HG02798 (cell line): ENCODE measurements around the gene CEP83.
"Not testable (repeated sequence)": the region's sequence is repeated elsewhere in the genome, so short reads cannot be mapped to it uniquely, and the experiment has no call there.

ENCODE experiments used
- ATAC-seq: cut with Tn5 transposase; IDR thresholded peaks from one replicate; pipeline ENCODE4 v1.9.1; 2021; ENCODE audit warnings: mild to moderate bottlenecking; ENCODE audit not compliant: unreplicated experiment, poor library complexity

Gene CEP83

DNA sequence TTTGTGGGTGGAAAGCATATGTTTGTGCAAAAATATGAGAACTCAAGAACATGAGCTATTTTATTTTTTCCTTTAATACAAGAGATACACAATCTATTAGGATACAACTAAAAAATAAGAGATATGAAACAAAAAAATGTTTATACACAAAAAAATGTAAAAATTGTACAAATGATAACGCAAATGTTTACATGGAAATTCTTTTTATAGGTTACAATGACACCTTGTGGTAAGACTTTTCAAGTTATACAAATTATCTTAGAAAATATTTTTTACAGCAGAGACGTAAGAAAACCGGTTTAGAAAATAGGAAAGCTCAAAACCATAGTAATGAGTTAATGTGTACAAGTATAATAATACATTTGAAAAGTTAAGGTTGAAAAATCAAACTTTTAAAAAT, 25.5 kb downstream of the CEP83 start:
- no peak for ATAC-seq

DNA sequence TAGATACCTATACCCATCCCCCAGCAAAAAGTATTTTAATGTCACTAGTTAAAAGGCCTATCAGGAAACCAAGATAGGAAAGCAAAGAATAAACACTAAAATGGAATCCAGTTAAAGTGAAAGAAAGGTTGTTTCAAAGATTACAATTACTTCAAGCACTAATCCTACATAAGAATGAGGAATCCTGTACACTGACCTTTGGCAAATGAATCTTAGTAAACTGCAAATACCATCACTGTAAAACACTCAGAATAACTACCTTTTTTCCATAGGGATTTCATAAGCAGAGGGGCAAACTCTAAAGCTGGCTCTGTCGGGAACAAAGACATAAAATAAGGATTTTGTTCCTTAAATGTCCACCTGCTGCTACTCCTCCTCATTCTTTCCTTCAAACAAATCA, 25.9 kb downstream of the CEP83 start:
- no peak for ATAC-seq

DNA sequence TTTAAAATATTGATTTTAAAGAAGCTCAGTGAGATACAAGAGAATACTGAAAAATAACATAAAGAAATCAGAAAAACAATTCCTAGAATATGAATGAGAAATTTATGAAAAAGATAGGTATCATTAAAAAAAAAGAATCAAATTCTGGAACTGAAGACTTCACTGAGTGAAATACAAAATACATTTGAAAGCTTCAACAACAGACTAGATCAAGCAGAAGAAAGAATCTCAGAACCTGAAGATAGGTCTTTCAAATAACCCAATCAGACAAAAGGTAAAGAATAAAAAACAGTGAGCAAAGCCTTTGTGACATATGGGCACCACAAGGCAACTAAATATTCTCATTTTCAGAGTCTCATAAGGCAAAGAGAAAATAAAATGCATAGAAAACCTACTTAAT, 29.4 kb downstream of the CEP83 start:
- no peak for ATAC-seq

DNA sequence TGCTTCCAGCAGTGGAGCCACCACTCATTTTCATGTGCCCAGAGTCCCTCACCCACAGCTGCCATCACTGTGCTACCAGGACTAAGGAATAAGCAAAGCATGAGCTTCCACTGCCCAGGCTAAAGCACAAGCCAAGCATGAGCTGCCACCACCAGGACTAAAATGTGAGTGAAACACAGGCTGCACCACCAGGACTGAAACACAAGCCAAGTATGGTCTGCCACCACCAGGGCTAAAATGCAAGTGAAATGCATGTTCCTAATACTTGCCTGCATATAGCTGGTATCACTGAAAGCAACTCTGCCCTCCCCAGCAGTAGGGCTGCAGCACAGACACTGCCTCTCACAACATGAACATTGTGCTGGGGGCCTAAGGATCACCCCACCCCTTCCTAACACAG, 30.0 kb downstream of the CEP83 start:
- no peak for ATAC-seq

DNA sequence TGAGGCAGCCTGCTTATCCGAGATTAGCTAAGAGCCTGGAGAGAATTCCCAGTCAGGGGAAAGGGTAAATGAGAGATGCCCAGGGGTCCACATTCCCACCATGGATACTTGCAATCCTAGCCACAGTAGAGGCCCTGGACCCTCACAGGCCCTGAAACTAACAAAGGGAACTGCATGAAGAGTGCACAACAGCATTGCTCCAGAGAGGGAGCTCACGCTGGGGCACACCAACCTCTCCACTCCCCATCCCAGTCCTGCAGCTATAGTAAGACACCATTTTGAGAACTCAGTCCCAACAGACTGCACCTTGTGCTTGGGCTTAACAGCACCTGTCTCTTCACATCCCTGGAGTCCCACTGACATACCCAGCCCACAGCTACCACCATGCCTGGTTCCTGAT, 30.5 kb downstream of the CEP83 start:
- no peak for ATAC-seq

DNA sequence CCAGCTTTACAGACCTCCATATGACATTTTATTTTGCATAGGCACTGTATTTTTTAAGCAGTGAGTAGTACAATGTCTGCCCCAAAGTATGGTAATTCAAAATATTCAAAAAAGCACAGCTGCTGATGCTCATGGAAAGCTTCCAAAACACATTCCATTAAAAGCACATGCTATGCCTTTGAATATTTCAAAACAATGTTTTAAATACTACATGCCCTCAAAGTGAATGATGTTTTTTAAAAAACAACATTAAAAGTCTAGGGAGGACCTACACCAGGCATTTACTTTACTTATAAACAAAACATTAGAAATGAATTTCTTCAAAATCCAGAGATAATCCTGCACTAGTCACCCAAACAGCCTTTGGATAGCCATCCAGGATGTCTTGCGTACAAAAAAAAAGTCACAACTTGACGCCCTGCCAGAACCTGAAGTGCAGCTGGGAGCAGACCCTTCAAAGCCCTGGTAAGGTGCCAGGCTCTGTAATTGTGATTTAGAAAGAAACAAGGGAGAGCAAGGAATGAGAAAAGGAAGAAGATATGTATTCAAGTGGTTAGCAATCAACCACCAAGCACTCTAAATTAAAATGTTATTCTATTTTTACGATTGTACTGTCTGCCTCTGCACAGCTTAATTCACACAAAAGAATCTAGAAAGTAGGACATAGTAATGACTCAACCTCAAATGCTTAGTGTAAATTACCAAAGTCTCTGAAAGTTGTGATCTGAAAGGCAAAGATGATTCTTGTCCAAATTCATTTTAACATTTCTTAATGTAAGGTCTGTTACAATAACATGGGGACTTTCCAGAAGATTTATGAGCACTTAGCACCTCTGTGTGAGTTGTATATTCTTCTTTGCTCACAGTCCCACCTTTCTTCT, 31.9 kb downstream of the CEP83 start:
- no peak for ATAC-seq

DNA sequence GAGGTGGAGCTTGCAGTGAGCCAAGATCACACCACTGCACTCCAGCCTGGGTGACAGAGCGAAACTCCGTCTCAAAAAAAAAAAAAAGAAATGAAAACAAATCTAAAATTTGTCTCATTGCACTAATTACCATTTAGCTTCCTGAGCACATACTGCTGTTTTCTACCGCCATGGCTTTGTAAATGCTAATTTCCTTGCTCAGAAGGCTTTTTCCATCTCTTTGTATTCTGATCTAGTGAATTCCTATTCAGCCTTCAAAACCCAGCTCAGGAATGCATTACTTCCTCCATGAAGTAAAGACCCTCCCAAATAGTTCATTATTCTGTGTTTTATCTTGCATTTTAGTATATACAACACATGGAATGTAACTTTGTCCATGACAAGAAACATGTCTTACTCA, 33.6 kb downstream of the CEP83 start:
- no peak for ATAC-seq

DNA sequence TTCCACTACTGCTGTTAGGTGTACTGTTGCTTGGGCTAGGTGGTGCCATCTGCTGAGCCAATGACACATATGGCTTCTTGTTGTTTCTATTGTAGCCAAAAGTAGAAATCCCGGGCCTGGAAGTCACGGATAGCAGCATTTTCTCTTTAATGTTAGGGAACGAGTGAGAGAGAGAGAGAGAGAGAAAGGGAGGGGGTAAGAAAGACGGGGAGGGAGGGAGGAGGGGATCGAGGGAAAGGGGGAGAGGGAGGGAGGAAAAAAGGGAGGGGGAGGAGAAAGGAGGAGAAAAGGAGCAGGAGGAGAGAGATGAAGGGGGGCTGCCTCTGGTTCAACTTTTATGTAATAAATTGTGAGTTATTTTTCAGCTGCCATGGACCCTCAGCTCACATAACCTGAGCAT, 34.8 kb downstream of the CEP83 start:
- ATAC-seq = not testable (repeated sequence)

DNA sequence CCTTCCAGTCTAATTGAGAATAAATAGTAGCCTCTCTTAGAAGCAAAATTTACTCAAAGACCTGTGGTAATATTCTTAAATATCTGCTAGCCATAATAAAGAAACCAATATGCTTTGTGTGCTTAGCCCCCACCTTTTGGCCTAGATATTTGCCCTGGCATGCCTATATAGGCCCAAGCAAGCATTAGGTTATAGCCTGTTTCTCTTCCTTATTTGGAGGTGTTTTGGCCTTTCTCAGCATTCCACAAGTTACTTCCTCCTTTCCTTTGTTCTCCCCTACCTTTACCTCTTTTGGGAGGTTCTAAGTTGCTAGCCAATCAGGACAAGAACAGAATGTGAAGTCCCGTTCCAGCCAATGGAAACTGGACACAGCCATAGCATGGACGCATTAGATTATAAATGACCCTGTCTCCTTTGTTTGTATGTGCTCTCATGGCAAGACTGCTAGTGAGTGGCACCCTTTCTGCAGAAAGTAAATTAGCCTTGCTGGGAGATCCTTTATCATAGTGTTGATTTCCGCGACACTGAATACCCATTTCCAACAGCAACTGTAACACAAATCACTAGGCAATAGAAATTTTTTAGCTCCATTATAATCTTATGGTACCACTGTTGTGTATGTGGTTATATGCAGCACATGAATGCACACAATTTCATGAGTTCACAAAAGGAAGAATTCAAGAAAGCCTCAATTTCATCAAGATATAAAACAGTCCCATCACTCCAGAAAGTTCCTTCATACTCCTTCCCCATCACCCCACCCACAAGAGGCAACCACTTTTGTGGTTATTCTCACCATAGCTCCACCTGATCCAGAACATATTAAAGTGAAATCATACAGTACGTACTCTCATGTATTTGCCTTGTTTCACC, 37.6 kb downstream of the CEP83 start:
- ATAC-seq = no peak

DNA sequence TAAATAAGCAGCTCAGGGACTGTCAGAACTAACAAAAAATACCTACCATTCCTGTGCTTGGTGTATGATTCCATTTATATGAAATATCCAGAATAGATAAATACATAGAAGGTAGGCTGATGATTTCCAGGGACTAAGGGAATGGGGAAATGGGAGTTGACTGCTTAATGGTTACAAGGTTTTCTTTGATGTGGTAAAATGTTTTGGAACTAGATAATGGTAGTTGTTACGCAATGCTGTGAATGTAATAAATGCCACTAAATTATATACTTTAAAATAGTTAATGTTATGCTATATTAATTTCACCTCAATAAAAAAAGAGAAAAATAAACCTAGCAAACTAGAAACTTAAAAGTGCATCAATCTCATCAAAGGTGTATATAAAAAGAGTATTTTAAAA, 41.1 kb downstream of the CEP83 start:
- no peak for ATAC-seq

DNA sequence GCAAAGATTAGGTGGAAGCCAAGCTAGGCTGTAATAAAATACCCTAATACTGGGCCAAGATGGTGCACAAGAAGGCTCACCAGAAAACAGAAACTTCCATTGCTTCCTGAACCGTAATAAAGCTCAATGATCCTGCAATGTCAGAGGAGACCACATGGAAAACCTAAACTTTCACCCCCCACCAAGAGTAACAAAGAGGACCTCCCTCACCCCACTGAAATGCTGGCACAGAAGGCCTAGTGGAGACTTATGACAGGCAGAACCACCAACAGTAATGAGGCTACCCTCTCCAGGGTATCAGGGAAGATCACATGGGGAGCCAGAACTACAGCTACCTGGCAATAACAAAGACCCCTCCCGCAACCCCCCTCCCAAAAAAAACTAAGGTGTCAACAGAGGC, 43.1 kb downstream of the CEP83 start:
- no peak for ATAC-seq

DNA sequence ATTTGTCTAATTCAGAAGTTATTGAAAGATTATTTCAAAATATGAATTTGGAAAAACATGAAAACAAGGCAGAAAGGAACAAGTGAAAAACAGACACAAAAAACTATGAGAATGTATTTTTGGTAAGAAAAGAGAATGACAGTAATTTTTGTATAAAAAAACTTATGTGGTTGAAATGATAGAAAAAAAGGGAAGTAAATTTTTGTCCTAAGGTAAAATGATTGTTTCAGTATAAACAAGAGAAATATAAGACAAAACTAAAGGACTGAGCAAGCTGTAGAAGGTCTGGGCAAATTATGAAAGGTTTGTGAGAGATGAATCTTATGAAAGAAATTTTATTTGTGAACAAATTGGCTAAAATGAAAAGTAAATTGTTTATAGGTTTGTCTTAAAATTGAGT, 44.6 kb downstream of the CEP83 start:
- no peak for ATAC-seq

DNA sequence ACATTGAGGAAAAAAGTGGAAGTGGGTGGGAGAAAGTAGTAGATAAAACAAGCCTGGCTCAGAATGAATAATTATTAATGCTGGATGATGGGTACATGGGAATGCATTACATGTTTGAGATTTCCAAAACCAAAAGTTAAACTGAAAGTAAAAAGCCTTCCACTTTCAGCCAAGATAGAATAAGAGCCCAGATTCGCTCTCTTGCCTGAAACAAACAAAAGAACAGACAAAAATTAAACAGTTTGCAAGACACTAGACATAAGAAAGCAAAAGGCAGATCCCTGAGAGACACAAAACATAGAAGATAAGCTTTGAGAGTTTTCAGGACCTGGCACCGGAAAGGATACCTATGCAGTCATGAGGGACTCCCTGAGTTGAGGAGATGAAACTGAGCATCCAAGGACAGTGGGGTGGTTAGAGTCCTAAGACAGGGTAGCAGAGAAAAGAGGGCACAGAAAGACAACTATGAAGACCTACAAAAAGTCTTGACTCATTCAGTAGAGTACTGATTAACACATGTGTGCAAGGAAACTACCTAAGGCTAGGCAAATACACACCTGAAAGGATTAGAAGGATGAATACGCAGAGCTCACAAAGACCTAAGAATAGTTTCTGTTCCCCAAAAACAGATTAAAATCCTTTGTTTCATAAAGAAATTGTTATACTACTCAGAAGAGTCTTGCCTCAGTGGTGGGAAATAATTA, 54.1 kb downstream of the CEP83 start:
- peak; percentile 82 for ATAC-seq

DNA sequence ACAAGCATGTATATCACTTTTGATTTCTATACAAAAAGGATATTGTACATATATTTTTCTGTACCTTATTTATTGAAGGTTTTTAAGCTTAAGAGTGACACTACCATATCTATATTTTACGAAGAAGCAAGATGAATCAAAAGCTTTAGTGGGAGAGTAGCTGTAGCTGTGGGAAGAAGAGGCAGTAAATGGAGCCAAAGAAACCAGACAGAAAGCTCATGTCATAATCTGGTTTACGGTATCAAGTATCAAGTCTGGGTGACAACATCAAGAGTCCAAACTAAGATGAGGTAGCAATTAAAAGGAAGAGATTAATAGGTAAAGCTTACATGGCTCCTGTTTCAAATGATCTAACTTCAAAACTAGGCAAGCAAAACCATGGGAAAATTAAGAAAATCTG, 54.8 kb downstream of the CEP83 start:
- ATAC-seq = no peak

DNA sequence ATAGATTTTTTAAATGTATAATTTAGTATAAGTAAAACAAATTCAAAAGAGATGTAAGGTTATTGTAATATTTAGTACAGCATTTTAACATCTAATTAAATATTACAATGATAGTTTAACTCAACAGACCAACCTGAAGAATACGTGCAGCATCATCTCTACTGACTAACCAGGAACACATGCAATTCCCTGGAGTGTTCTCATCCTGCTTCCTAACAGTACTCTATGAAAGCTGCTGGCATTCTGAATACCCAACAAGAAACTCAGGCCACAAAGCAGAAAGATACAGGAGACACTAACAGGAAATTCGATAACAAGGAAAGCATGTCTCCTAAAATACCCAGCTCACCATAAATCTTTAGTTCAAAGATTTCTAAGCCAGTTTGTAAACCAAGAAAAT, 58.3 kb downstream of the CEP83 start:
- ATAC-seq = no peak

DNA sequence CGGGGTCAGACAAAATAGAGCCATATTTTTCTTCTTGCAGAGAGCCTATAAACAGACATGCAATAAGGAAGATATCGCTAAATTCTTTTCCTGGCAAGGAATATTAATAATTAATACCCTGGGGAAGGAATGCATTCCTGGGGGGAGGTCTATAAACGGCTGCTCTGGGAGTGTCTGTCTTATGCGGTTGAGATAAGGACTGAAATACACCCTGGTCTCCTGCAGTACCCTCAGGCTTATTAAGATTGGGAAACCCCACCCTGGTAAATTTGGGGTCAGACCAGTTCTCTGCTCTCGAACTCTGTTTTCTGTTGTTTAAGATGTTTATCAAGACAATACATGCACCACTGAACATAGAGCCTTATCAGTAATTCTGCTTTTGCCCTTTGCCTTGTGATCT, 61.0 kb downstream of the CEP83 start:
- not testable (repeated sequence) for ATAC-seq

DNA sequence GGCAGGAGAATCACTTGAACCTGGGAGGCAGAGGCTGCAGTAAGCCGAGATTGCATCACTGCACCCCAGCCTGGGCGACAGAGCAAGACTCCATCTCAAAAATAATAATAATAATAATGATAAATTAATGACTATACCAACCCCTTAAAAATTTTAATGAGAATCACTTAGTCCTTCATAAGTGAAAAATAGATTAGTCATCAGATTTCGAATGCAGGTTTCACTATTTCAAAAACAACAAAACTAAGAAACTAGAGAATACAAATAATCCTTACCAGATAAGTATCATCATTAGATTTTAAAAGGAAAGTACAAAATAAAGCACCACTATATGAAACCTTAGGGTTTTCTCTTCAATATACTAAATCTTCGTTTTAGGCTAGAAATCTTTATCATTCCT, 62.3 kb downstream of the CEP83 start:
- no peak for ATAC-seq

DNA sequence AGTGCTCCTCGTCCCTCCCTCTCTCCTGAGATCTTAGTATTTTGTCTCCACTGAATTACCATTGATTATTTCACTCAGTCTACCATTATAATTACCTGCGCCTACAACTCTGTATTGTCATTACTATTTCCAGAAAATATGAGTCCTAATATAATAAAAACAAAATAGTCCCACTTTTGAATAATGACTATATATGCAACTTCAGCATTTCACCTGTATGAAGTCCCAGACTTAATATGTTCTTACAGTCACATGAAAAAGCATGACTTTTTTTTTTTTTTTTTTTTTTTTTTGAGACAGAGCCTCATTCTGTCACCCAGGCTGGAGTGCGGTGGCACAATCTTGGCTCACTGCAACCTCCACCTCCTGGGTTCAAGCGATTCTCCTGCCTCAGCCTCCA, 63.7 kb downstream of the CEP83 start:
- not testable (repeated sequence) for ATAC-seq

DNA sequence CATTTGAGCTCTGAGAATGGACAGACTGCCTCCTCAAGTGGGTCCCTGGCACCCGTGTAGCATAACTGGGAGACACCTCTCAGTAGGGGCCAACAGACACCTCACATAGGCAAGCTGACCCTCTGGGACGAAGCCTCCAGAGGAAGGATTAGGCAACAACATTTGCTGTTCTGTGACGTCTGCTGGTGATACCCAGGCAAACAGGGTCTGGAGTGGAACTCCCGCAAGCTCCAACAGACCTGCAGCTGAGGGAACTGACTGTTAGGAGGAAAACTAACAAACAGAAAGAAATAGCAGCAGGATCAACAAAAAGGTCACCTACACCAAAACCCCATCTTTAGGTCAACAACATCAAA, 69.6 kb downstream of the CEP83 start:
- ATAC-seq = no peak

DNA sequence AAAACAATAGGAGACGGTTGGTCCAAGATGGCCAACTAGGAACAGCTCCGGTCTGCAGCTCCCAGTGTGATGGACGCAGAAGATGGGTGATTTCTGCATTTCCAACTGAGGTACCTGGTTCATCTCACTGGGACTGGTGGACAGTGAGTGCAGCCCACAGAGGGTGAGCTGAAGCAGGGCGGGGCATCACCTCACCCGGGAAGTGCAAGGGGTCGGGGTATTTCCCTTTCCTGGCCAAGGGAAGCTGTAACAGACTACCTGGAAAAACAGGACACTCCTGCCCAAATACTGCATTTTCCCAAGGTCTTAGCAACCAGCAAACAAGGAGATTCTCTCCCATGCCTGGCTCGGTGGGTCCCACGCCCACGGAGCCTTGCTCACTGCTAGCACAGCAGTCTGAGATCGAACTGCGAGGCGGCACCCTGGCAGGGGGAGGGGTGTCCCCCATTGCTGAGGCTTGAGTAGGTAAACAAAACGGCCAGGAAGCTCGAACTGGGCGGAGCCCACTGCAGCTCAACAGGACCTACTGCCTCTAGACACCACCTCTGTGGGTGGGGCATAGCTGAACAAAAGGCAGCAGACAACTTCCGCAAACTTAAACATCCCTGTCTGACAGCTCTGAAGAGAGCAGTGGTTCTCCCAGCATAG, 70.1 kb downstream of the CEP83 start:
- ATAC-seq = not testable (repeated sequence)
